Tibial nerve (tissue), 4 donors: Measurements from ENCODE around the gene AFF2. TPM values are rescaled to one million over a fixed set of nuclear protein-coding genes. Genes with fewer than 3 reads are reported as not detected.

ENCODE experiments used
- DNase-seq, 2 donors: peaks; one replicate each; pipeline ENCODE4 v3.0.0-alpha.2; 2019; ENCODE audit warnings: low spot score in 2 of 2
- H3K27ac ChIP-seq, 4 donors: fragments of 200-600 bp; sonication (generic) in 3 of 4; one replicate each; pipeline ENCODE4 v1.5.1; 2017 to 2019; ENCODE audit warnings: mild to moderate bottlenecking in 1 of 4
- H3K27me3 ChIP-seq, 2 donors: fragments of 200-600 bp; sonication (generic) in 1 of 2; one replicate each; pipeline versions ENCODE4 v1.5.1 to v1.6.0; 2017 to 2019
- H3K36me3 ChIP-seq, 3 donors: fragments of 200-600 bp; sonication (generic); one replicate each; pipeline ENCODE4 v1.5.1; 2018 to 2019
- H3K4me1 ChIP-seq, 4 donors: fragments of 200-600 bp; sonication (generic) in 3 of 4; one replicate each; pipeline ENCODE4 v1.5.1; 2017 to 2019
- H3K4me3 ChIP-seq, 4 donors: fragments of 200-600 bp; sonication (generic) in 3 of 4; one replicate each; pipeline ENCODE4 v1.5.1; 2017 to 2019; ENCODE audit warnings: mild to moderate bottlenecking in 1 of 4, moderate library complexity in 1 of 4
- H3K9me3 ChIP-seq, 4 donors: fragments of 200-600 bp; sonication (generic) in 3 of 4; one replicate each; pipeline ENCODE4 v1.5.1; 2017 to 2019
- EP300 ChIP-seq, 2 donors: sonication (generic); formaldehyde crosslinking; IDR thresholded peaks; one replicate each; pipeline ENCODE4 v1.6.1; 2017; ENCODE audit warnings: antibody characterized with exemption in 2 of 2, mild to moderate bottlenecking in 1 of 2
- POLR2A ChIP-seq, 2 donors: fragments of 450-650 bp; IDR thresholded peaks; one replicate each; pipeline ENCODE4 v1.6.1; 2017; ENCODE audit warnings: antibody characterized with exemption in 2 of 2, mild to moderate bottlenecking in 2 of 2, moderate library complexity in 2 of 2
- WGBS, 2 donors: methylation state at CpG; one replicate each; pipeline ENCODE4 v1.1.5; 2018; 5-methylcytosine and 5-hydroxymethylcytosine counted together
- total RNA-seq, 4 donors: library from RNA; depleted of rRNA; stranded (reverse); fragments of >200 nt; gene quantifications; one replicate each; pipeline ENCODE4 v1.1.0, GENCODE V29; 2016
- TF ChIP-seq, protein P1 (sequence below), 5 experiments: fragments of 200-600 bp in 3 of 5; fragments of 450-650 bp in 2 of 5; sonication (generic) in 3 of 5; IDR thresholded peaks; one replicate each; pipeline ENCODE4 v1.5.1; 2016 to 2019; ENCODE audit warnings: antibody characterized with exemption in 5 of 5, mild to moderate bottlenecking in 3 of 5, moderate library complexity in 2 of 5

The AFF2 gene
- total RNA-seq, 4 donors from 2014 or later = 13.2 to 20.3 (median 16.1) TPM

DNA sequence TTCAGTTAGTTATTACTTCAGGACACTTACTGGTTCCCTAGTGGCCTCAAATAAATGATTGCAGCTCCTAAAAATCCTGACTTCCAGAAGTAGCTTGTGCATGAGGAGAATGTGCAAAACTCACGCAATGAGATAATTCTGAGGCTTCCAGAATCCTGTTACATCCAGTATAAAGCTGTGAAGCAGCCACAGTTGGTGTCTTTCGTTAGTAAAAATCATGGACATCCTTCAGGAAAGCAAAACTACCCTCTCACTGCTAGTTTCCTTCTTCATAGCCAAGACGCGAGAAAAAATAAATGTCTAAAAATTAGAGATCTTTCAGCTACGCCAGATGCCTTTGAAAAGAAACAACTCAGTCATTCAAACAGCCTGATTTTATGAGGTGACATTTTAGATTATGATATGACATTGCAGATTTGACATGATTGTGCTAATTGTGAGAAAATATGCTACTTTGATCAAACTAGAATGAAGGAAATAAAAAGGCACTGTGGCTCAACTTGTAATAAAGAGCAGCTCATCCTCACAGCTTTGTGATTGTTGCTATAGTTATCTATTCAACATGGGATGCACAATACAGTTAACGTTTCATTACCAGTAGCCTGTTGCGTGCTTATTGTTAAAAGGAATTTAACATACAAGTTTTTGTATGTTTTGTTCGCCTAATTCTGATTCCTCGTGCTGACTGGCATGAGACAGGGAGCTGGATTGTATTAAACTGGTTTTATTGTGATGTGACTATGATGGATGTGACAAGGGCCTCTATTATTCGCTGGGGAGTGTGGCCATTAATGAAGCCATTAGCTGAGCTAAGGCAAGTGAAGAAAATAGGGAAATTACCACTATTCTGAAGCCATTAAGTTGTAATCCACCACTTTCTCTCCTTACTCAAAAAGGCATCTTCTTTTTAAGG is 40.5 kb downstream of the AFF2 start:
- DNase-seq = no peak
- WGBS, 2 donors = 50 to 60% methylated on average over 10 of the region's 10 CpGs
- no peaks in the 10 kb centered on the region for H3K4me1 ChIP-seq
- no peaks in the 10 kb centered on the region for H3K9me3 ChIP-seq
- H3K36me3 ChIP-seq = no peaks in the 10 kb centered on the region
- TF ChIP-seq EP300 (IDR thresholded peaks at IDR 0.05) (no peak), POLR2A (IDR thresholded peaks at IDR 0.05) (no peak)
- TF ChIP-seq, protein P1, sequence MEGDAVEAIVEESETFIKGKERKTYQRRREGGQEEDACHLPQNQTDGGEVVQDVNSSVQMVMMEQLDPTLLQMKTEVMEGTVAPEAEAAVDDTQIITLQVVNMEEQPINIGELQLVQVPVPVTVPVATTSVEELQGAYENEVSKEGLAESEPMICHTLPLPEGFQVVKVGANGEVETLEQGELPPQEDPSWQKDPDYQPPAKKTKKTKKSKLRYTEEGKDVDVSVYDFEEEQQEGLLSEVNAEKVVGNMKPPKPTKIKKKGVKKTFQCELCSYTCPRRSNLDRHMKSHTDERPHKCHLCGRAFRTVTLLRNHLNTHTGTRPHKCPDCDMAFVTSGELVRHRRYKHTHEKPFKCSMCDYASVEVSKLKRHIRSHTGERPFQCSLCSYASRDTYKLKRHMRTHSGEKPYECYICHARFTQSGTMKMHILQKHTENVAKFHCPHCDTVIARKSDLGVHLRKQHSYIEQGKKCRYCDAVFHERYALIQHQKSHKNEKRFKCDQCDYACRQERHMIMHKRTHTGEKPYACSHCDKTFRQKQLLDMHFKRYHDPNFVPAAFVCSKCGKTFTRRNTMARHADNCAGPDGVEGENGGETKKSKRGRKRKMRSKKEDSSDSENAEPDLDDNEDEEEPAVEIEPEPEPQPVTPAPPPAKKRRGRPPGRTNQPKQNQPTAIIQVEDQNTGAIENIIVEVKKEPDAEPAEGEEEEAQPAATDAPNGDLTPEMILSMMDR (IDR thresholded peaks at IDR 0.05) = no peak
- no peak overlapping the region for H3K27ac ChIP-seq
- H3K27me3 ChIP-seq = no peaks in the 10 kb centered on the region
- no peak overlapping the region for H3K4me3 ChIP-seq

DNA sequence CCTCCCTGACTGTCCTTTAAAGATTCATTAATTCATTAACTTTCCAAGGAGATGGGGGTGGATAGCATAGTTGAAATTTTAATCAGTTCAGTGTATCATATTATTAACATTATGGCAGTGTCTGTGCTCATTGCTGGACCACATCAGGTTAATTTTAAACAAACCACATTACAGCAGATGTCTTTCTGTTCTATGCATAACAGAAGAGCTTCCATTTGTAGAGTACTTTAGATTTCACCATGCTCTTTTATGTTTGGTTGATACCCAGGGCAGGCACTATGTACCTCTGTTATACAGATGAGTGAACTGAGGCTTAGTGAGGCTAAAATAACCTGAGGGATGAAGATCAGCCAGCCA is 41.1 kb downstream of the AFF2 start:
- H3K27ac ChIP-seq = no peak overlapping the region
- no peak for DNase-seq
- no peak overlapping the region for H3K4me3 ChIP-seq
- H3K4me1 ChIP-seq = no peaks in the 10 kb centered on the region
- TF ChIP-seq POLR2A (IDR thresholded peaks at IDR 0.05) (no peak), EP300 (IDR thresholded peaks at IDR 0.05) (no peak)
- TF ChIP-seq, protein P1 (IDR thresholded peaks at IDR 0.05) = no peak
- no peaks in the 10 kb centered on the region for H3K9me3 ChIP-seq
- no peaks in the 10 kb centered on the region for H3K36me3 ChIP-seq
- H3K27me3 ChIP-seq = no peaks in the 10 kb centered on the region

- 68 to 86% methylated on average over 5 of the region's 5 CpGs for WGBS, 2 donors
Measured at GRCh38 chrX:148542481-148543255, 42.3 kb downstream of the AFF2 start.

DNA sequence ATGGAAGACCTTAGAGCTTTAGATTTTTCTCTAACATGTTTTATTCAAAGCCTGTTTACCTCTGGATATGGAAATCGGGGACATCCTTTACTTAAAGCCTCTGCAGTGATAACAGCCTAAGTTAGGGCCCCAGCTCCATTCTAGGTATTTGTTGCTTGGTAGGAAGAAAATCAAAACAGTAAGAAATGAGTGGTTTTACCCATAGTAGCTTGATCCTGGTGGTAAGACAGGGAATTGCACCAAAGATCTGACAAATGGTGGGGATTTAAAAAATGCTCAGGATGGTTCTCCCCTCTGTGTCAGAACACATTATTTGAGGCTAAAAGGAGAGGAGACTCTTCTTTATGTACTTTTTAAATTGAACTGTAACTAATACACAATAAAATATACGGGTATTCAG is 52.4 kb downstream of the AFF2 start:
- no peak for TF ChIP-seq EP300 (IDR thresholded peaks at IDR 0.05)
- no peak for TF ChIP-seq POLR2A (IDR thresholded peaks at IDR 0.05)
- TF ChIP-seq, protein P1 (IDR thresholded peaks at IDR 0.05) = no peak

More at GRCh38 chrX:148542481-148543255, 42.3 kb downstream of the AFF2 start:
- no peaks in the 10 kb centered on the region for H3K9me3 ChIP-seq
- no peaks in the 10 kb centered on the region for H3K36me3 ChIP-seq
- no peaks in the 10 kb centered on the region for H3K27me3 ChIP-seq
- TF ChIP-seq EP300 (IDR thresholded peaks at IDR 0.05) = no peak
- no peak for TF ChIP-seq POLR2A (IDR thresholded peaks at IDR 0.05)
- TF ChIP-seq, protein P1 (IDR thresholded peaks at IDR 0.05) = no peak
- DNase-seq = no peak
- H3K4me1 ChIP-seq = no peaks in the 10 kb centered on the region
- H3K4me3 ChIP-seq = no peak overlapping the region
- H3K27ac ChIP-seq = no peak overlapping the region

DNA sequence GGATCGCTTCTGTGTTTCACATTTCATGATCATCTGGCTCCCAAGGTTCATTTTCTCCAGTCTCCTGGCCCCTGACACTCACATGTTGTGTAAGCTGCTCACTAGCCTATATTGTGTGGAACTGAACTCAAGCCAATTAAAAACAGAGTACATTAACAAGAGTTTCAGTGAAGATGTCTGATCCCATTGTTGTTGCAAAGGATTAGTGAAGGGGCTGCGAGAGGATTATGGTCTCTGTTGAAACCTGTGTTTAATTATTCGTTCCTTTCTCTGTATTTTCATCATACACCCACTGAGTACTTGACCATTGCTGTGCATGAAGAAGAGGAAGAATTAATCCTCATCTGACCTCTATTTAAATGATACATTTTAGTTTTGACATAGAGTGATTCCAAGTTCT is 54.7 kb downstream of the AFF2 start:
- no peaks in the 10 kb centered on the region for H3K36me3 ChIP-seq
- DNase-seq = no peak
- H3K4me3 ChIP-seq = no peak overlapping the region
- 66 to 98% methylated on average over 3 of the region's 3 CpGs for WGBS, 2 donors
- peaks cover 0 to 2% (median 0%) of the 10 kb centered on the region in 4 donors for H3K9me3 ChIP-seq
- H3K4me1 ChIP-seq = no peaks in the 10 kb centered on the region
- no peak overlapping the region for H3K27ac ChIP-seq
- no peaks in the 10 kb centered on the region for H3K27me3 ChIP-seq
- TF ChIP-seq POLR2A (IDR thresholded peaks at IDR 0.05) = no peak
- no peak for TF ChIP-seq EP300 (IDR thresholded peaks at IDR 0.05)
- TF ChIP-seq, protein P1 (IDR thresholded peaks at IDR 0.05) = no peak

More for the DNA sequence above, 52.4 kb downstream of the AFF2 start:
- no peak overlapping the region for H3K4me3 ChIP-seq
- H3K27me3 ChIP-seq = no peaks in the 10 kb centered on the region
- 60 to 93% methylated on average over 2 of the region's 2 CpGs for WGBS, 2 donors
- DNase-seq = no peak
- no peaks in the 10 kb centered on the region for H3K36me3 ChIP-seq
- no peaks in the 10 kb centered on the region for H3K4me1 ChIP-seq
- no peaks in the 10 kb centered on the region for H3K9me3 ChIP-seq
- no peak overlapping the region for H3K27ac ChIP-seq
